ENCODE measurements around the gene IL15. TPM values are rescaled to one million over a fixed set of nuclear protein-coding genes. Genes with fewer than 3 reads are reported as not detected.

The IL15 gene
- total and polyA plus RNA-seq, 4 donors: 0.93 to 2.0 (median 1.5) TPM

GRCh38 chr4:141719585-141719984, 83.2 kb downstream of the IL15 start:
- TF ChIP-seq GABPA (IDR thresholded peaks at IDR 0.05 in 1 of 2, conservative IDR thresholded peaks at IDR 0.05 in 1 of 2) (no peak), RXRA (IDR thresholded peaks at IDR 0.05) (no peak), TAF1 (conservative IDR thresholded peaks at IDR 0.05) (no peak), YY1 (IDR thresholded peaks at IDR 0.05) (no peak), FOXA1 (IDR thresholded peaks at IDR 0.05) (no peak), SP1 (IDR thresholded peaks at IDR 0.05) (no peak), NR2F2 (IDR thresholded peaks at IDR 0.05) (no peak)
- Histone ChIP-seq H3K4me1 (ENCODE audit: control insufficient read depth in 4 of 4, insufficient read depth in 4 of 4, low read length in 3 of 4) (no peaks in the 10 kb centered on the region), H3K27me3 (ENCODE audit: control insufficient read depth in 4 of 4, insufficient read depth in 4 of 4, low read length in 3 of 4) (no peaks in the 10 kb centered on the region), H3K4me3 (ENCODE audit: low read depth in 1 of 3, low read length in 3 of 3) (no peak overlapping the region), H3K36me3 (ENCODE audit: control insufficient read depth in 4 of 4, insufficient read depth in 3 of 4, low read depth in 1 of 4, low read length in 3 of 4) (peaks cover 0 to 5% (median 0%) of the 10 kb centered on the region in 4 donors), H3K9ac (ENCODE audit: low read depth in 1 of 2, low read length in 2 of 2) (no peak overlapping the region), H3K27ac (ENCODE audit: low read depth in 1 of 2, low read length in 2 of 2) (no peak overlapping the region), H3K9me3 (ENCODE audit: control insufficient read depth in 4 of 4, low read length in 3 of 4) (peaks cover 0 to 5% (median 1%) of the 10 kb centered on the region in 4 donors)
- WGBS: 93% methylated on average over 1 of the region's 1 CpG
- no peak for DNase-seq (ENCODE audit: low spot score)

GRCh38 chr4:141721174-141721573, 84.8 kb downstream of the IL15 start:
- Histone ChIP-seq H3K27me3 (ENCODE audit: control insufficient read depth in 4 of 4, insufficient read depth in 4 of 4, low read length in 3 of 4) (no peaks in the 10 kb centered on the region), H3K9ac (ENCODE audit: low read depth in 1 of 2, low read length in 2 of 2) (no peak overlapping the region), H3K27ac (ENCODE audit: low read depth in 1 of 2, low read length in 2 of 2) (no peak overlapping the region), H3K36me3 (ENCODE audit: control insufficient read depth in 4 of 4, insufficient read depth in 3 of 4, low read depth in 1 of 4, low read length in 3 of 4) (peaks cover 0 to 5% (median 0%) of the 10 kb centered on the region in 4 donors), H3K4me1 (ENCODE audit: control insufficient read depth in 4 of 4, insufficient read depth in 4 of 4, low read length in 3 of 4) (no peaks in the 10 kb centered on the region), H3K4me3 (ENCODE audit: low read depth in 1 of 3, low read length in 3 of 3) (no peak overlapping the region), H3K9me3 (ENCODE audit: control insufficient read depth in 4 of 4, low read length in 3 of 4) (peaks cover 0 to 5% (median 1%) of the 10 kb centered on the region in 4 donors)
- DNase-seq (ENCODE audit: low spot score): no peak
- no peak for TF ChIP-seq ATF3 (IDR thresholded peaks at IDR 0.05)
- TF ChIP-seq, protein P1, sequence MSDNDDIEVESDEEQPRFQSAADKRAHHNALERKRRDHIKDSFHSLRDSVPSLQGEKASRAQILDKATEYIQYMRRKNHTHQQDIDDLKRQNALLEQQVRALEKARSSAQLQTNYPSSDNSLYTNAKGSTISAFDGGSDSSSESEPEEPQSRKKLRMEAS (IDR thresholded peaks at IDR 0.05): no peak
- no peak for TF ChIP-seq NR2F2 (IDR thresholded peaks at IDR 0.05)
- TF ChIP-seq EGR1 (IDR thresholded peaks at IDR 0.05; ENCODE audit: low read depth in 2 of 2): no peak
- TF ChIP-seq FOXA2 (IDR thresholded peaks at IDR 0.05): no peak
- TF ChIP-seq ZBTB33 (IDR thresholded peaks at IDR 0.05): no peak
- no peak for TF ChIP-seq RAD21 (IDR thresholded peaks at IDR 0.05)
- TF ChIP-seq TAF1 (conservative IDR thresholded peaks at IDR 0.05): no peak

GRCh38 chr4:141724646-141725045, 88.3 kb downstream of the IL15 start:
- Histone ChIP-seq H3K27ac (ENCODE audit: low read depth in 1 of 2, low read length in 2 of 2) (no peak overlapping the region), H3K4me3 (ENCODE audit: low read depth in 1 of 3, low read length in 3 of 3) (no peak overlapping the region), H3K9me3 (ENCODE audit: control insufficient read depth in 4 of 4, low read length in 3 of 4) (no peaks in the 10 kb centered on the region), H3K9ac (ENCODE audit: low read depth in 1 of 2, low read length in 2 of 2) (no peak overlapping the region), H3K36me3 (ENCODE audit: control insufficient read depth in 4 of 4, insufficient read depth in 3 of 4, low read depth in 1 of 4, low read length in 3 of 4) (peaks cover 0 to 5% (median 0%) of the 10 kb centered on the region in 4 donors), H3K27me3 (ENCODE audit: control insufficient read depth in 4 of 4, insufficient read depth in 4 of 4, low read length in 3 of 4) (no peaks in the 10 kb centered on the region), H3K4me1 (ENCODE audit: control insufficient read depth in 4 of 4, insufficient read depth in 4 of 4, low read length in 3 of 4) (no peaks in the 10 kb centered on the region)
- TF ChIP-seq SP1 (IDR thresholded peaks at IDR 0.05): no peak
- TF ChIP-seq REST (IDR thresholded peaks at IDR 0.05): no peak
- TF ChIP-seq RXRA (IDR thresholded peaks at IDR 0.05): no peak
- TF ChIP-seq, protein P1 (IDR thresholded peaks at IDR 0.05): no peak
- TF ChIP-seq FOXA2 (IDR thresholded peaks at IDR 0.05): no peak
- no peak for TF ChIP-seq FOXA1 (IDR thresholded peaks at IDR 0.05)
- TF ChIP-seq HNF4A (conservative IDR thresholded peaks at IDR 0.05): no peak
- TF ChIP-seq TAF1 (conservative IDR thresholded peaks at IDR 0.05): no peak
- no peak for TF ChIP-seq HNF4G (IDR thresholded peaks at IDR 0.05)
- no peak for DNase-seq (ENCODE audit: low spot score)
